HepG2 (cell line): ENCODE measurements around the gene RPTOR. TPM values are rescaled to one million over a fixed set of nuclear protein-coding genes. Genes with fewer than 3 reads are reported as not detected.

ENCODE experiments used
- ATAC-seq: fragments of 200-7000 bp; cut with Tn5 transposase; 3 replicates; pipeline ENCODE4 v1.9.1; 2020; ENCODE audit warnings: mild to moderate bottlenecking, moderate library complexity
- BruUV-seq: library from RNA; stranded (reverse); fragments of 400-500 nt; replicated peaks from 2 replicates; lab custom pipeline; 2021; lab: Mats Ljungman, UMichigan
- CTCF ChIA-PET: fragments of 300-600 bp; formaldehyde crosslinking; extraction: SDS; loops from one replicate; lab custom pipeline; 2021; ENCODE audit warnings: low total read pairs, inconsistent platforms, low intra/inter-chr PET ratio; lab: Yijun Ruan, JAX
- POLR2A ChIA-PET: fragments of 350-600 bp; sonication (Branson Sonifier 250); formaldehyde crosslinking; loops from one replicate; lab custom pipeline; 2020; ENCODE audit warnings: antibody characterized with exemption, inconsistent platforms; lab: Yijun Ruan, JAX
- DNase-seq: peaks from one replicate; pipeline ENCODE4 v3.0.0-alpha.2; 2015; ENCODE audit warnings: low spot score
- FAIRE-seq: peaks from 3 replicates; lab custom pipeline; 2011; peaks lifted over from hg19 to GRCh38; lab: Jason Lieb, UNC
- H2AFZ ChIP-seq: one replicate; pipeline ENCODE4 v1.6.1; 2011; ENCODE audit warnings: low read length, inconsistent platforms
- H3K27ac ChIP-seq: fragments of 300-600 bp; 3 replicates; pipeline ENCODE4 v1.8.0; 2011; ENCODE audit warnings: mixed run types, mild to moderate bottlenecking, mixed read lengths, low read length, inconsistent platforms; ENCODE audit not compliant: insufficient read depth; ENCODE audit errors: extremely low read length
- H3K27me3 ChIP-seq, 2 experiments: fragments of 200-600 bp in 1 of 2; 2 replicates in 1 of 2; 3 replicates in 1 of 2; pipeline versions ENCODE4 v1.6.0 to v1.8.0; 2011; ENCODE audit warnings: low read length in 2 of 2, mild to moderate bottlenecking in 2 of 2, moderate library complexity in 2 of 2, inconsistent platforms in 1 of 2; ENCODE audit not compliant: insufficient read depth in 2 of 2, control insufficient read depth in 1 of 2
- H3K36me3 ChIP-seq, 2 experiments: fragments of 200-600 bp in 1 of 2; replicated peaks in 1 of 2; 2 replicates in 1 of 2; 3 replicates in 1 of 2; pipeline versions ENCODE4 v1.5.1 to v1.8.0; 2011; ENCODE audit warnings: low read length in 2 of 2, inconsistent platforms in 1 of 2; ENCODE audit not compliant: insufficient read depth in 2 of 2, control insufficient read depth in 1 of 2
- H3K4me1 ChIP-seq: 2 replicates; pipeline ENCODE4 v1.5.1; 2012; ENCODE audit warnings: low read length, inconsistent platforms; ENCODE audit not compliant: insufficient read depth
- H3K4me2 ChIP-seq: 2 replicates; pipeline ENCODE4 v1.6.0; 2011; ENCODE audit warnings: low read depth, low read length, inconsistent platforms
- H3K4me3 ChIP-seq, 3 experiments: fragments of 200-600 bp in 1 of 3; sonication (generic), shearing (Covaris generic) in 1 of 3; replicated peaks in 1 of 3; 2 replicates each; pipeline ENCODE4 v1.5.1; 2011 to 2016; ENCODE audit warnings: low read length in 3 of 3, inconsistent platforms in 2 of 3, low read depth in 2 of 3, mild to moderate bottlenecking in 2 of 3, control low read depth in 1 of 3, mixed read lengths in 1 of 3; ENCODE audit not compliant: insufficient read depth in 1 of 3
- H3K79me2 ChIP-seq: one replicate; pipeline ENCODE4 v1.6.1; 2011; ENCODE audit warnings: low read length, inconsistent platforms; ENCODE audit not compliant: insufficient read depth
- H3K9ac ChIP-seq: 2 replicates; pipeline ENCODE4 v1.6.0; 2011; ENCODE audit warnings: mild to moderate bottlenecking, low read depth, low read length, inconsistent platforms; ENCODE audit not compliant: insufficient read depth
- H3K9me3 ChIP-seq: 2 replicates; pipeline ENCODE4 v1.5.1; 2012; ENCODE audit warnings: mild to moderate bottlenecking, low read length
- H4K20me1 ChIP-seq: 2 replicates; pipeline ENCODE4 v1.6.0; 2011; ENCODE audit warnings: inconsistent platforms, mild to moderate bottlenecking, low read length, moderate library complexity; ENCODE audit not compliant: insufficient read depth
- HDAC1 ChIP-seq: sonication (generic); formaldehyde crosslinking; IDR thresholded peaks from 2 replicates; pipeline ENCODE4 v1.5.1; 2020; ENCODE audit warnings: mild to moderate bottlenecking, missing genetic modification reagents
- HHEX ChIP-seq: IDR thresholded peaks from 2 replicates; pipeline ENCODE4 v1.6.1; 2016; ENCODE audit warnings: control low read depth
- KDM4B ChIP-seq: sonication (generic); formaldehyde crosslinking; IDR thresholded peaks from 2 replicates; pipeline ENCODE4 v1.4.0; 2020; ENCODE audit warnings: missing genetic modification reagents
- SIX1 ChIP-seq: sonication (generic); formaldehyde crosslinking; IDR thresholded peaks from 2 replicates; pipeline ENCODE4 v1.4.0; 2020; ENCODE audit warnings: missing genetic modification reagents, borderline replicate concordance
- U2AF2 ChIP-seq: fragments of 200-400 bp; formaldehyde crosslinking; IDR thresholded peaks from 2 replicates; pipeline ENCODE4 v1.6.1; 2017; ENCODE audit warnings: low read depth, mild to moderate bottlenecking, low read length
- ZHX2 ChIP-seq, 2 experiments: sonication (generic) in 1 of 2; formaldehyde crosslinking in 1 of 2; IDR thresholded peaks; 2 replicates each; pipeline versions ENCODE4 v1.6.1 to v1.9.0; 2014 to 2022; ENCODE audit warnings: antibody characterized with exemption in 1 of 2, borderline replicate concordance in 1 of 2, inconsistent platforms in 1 of 2, low read depth in 1 of 2, missing genetic modification reagents in 1 of 2
- WGBS: methylation state at CpG from one replicate; pipeline ENCODE4 v1.1.6; 2017; ENCODE audit warnings: low lambda C conversion rate; 5-methylcytosine and 5-hydroxymethylcytosine counted together
- in situ Hi-C: cut with HindIII; loops from 2 replicates; pipeline ENCODE4 v1.10.0; 2017; ENCODE audit warnings: low pct_unique_long_range_greater_than_20kb; ENCODE audit not compliant: extremely low pct_ligation_motif_present
- intact Hi-C: fragments of 100-400 bp; cut with micrococcal nuclease; formaldehyde crosslinking; loops from one replicate; pipeline ENCODE4 v1.10.0; 2022; ENCODE audit not compliant: unreplicated experiment
- polyA plus RNA-seq, 8 experiments: library from polyadenylated mRNA; depleted of rRNA in 3 of 8; stranded (reverse) in 7 of 8; unstranded in 1 of 8; fragments of >200 nt; fragmentation: Illumina TruSeq in 4 of 8; extraction: Trizol in 4 of 8; gene quantifications; 2 replicates each; pipeline versions ENCODE4 v1.2.1 to v1.2.3, GENCODE V29; 2011 to 2016; ENCODE audit warnings: low read depth in 4 of 8, missing spikeins in 1 of 8, mixed read lengths in 1 of 8; ENCODE audit not compliant: insufficient read depth in 1 of 8
- total RNA-seq, 5 experiments: library from RNA; depleted of rRNA; stranded (reverse); fragments of >200 nt; fragmentation: Illumina TruSeq; extraction: Trizol; gene quantifications; 2 replicates each; pipeline ENCODE4 v1.2.3, GENCODE V29; 2016; ENCODE audit warnings: low read depth in 1 of 5
- TF ChIP-seq, protein P1 (sequence below): sonication (generic); formaldehyde crosslinking; IDR thresholded peaks from 2 replicates; pipeline ENCODE4 v1.5.1; 2020; ENCODE audit warnings: mild to moderate bottlenecking, missing genetic modification reagents, moderate library complexity
- TF ChIP-seq, protein P2 (sequence below): IDR thresholded peaks from 2 replicates; pipeline ENCODE4 v1.6.1; 2012; ENCODE audit warnings: low read length, improper control_type of control experiment

The RPTOR gene
- total and polyA plus RNA-seq, 2 of the 13 experiments (the other 11 are each of a cell fraction or from before 2014, with no cell fraction given): 6.6 to 25.3 TPM

DNA sequence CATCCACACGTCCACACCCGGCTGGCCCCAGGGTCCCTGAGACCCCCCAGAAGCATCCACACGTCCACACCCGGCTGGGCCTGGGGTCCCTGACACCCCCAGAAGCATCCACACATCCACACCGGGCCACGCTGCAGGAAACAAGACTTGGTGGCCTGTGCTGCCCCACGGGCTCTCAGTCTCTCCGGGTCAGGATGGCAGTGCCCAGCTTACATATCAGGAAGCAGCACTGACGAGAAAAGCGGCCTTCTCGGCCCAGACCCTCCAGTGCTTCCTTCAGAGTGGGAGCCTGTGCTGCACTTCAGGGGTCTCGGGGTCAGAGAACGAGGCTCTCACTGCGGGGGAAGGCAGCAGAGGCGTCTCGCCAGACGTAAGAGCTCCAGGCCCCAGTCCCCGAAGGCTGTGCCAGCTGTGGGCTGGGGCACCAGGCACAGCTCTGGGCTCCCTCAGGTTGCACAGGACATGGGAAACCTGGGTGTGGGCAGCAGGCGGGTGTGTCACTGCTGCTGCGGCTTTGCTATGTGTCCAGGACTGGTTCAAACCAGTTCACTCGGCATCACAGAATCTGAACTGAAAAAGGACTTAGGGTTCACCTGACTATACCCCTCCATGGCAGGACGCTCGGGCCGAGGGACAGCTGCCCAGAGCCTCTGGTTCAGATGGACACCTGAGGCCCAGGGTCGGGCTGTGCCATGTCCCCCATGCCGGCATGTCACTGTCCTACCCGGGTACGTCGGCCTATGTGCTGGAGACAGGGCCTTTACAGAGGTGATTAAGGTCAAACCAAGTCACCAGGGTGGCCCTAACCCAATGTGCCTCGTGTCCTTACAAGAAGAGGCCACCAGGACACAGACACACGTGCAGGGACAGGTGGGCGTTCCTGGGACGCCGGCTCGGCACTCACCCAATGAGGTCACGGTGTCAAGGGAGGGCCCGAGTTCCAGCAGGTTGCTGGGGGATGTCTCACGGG lies 406.8 kb downstream of the RPTOR start:
- POLR2A ChIA-PET: no interaction called here
- H3K27me3 ChIP-seq: no peaks in the 10 kb centered on the region
- DNase-seq: no peak
- in situ Hi-C loops: no loop called here
- CTCF ChIA-PET: no interaction called here
- H3K9ac ChIP-seq: no peak overlapping the region
- peaks cover 19 to 36% of the 10 kb centered on the region in 2 experiments; a peak in 4 of 5 replicates for H3K36me3 ChIP-seq
- no peak; the same call in 2 of the 3 replicates for ATAC-seq
- no peaks in the 10 kb centered on the region for H3K79me2 ChIP-seq
- no peaks in the 10 kb centered on the region for H3K9me3 ChIP-seq
- no peak overlapping the region for H3K27ac ChIP-seq
- no peak overlapping the region for H3K4me3 ChIP-seq
- 97% methylated on average over 35 of the region's 38 CpGs for WGBS
- no peak overlapping the region for H3K4me2 ChIP-seq
- no TSS peak for BruUV-seq
- H4K20me1 ChIP-seq: no peaks in the 10 kb centered on the region
- H3K4me1 ChIP-seq: no peaks in the 10 kb centered on the region
- intact Hi-C loops: no loop called here
- no peak for FAIRE-seq
- H2AFZ ChIP-seq: no peak overlapping the region
- TF ChIP-seq HHEX (CRISPR knock-in tag): no peak
- TF ChIP-seq, protein P1, sequence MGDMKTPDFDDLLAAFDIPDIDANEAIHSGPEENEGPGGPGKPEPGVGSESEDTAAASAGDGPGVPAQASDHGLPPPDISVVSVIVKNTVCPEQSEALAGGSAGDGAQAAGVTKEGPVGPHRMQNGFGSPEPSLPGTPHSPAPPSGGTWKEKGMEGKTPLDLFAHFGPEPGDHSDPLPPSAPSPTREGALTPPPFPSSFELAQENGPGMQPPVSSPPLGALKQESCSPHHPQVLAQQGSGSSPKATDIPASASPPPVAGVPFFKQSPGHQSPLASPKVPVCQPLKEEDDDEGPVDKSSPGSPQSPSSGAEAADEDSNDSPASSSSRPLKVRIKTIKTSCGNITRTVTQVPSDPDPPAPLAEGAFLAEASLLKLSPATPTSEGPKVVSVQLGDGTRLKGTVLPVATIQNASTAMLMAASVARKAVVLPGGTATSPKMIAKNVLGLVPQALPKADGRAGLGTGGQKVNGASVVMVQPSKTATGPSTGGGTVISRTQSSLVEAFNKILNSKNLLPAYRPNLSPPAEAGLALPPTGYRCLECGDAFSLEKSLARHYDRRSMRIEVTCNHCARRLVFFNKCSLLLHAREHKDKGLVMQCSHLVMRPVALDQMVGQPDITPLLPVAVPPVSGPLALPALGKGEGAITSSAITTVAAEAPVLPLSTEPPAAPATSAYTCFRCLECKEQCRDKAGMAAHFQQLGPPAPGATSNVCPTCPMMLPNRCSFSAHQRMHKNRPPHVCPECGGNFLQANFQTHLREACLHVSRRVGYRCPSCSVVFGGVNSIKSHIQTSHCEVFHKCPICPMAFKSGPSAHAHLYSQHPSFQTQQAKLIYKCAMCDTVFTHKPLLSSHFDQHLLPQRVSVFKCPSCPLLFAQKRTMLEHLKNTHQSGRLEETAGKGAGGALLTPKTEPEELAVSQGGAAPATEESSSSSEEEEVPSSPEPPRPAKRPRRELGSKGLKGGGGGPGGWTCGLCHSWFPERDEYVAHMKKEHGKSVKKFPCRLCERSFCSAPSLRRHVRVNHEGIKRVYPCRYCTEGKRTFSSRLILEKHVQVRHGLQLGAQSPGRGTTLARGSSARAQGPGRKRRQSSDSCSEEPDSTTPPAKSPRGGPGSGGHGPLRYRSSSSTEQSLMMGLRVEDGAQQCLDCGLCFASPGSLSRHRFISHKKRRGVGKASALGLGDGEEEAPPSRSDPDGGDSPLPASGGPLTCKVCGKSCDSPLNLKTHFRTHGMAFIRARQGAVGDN (CRISPR knock-in tag): 0 out of 2 replicates have a peak, but pooled peaks have one; percentile 8
- no peak for TF ChIP-seq ZHX2 (IDR thresholded peaks at IDR 0.05; ENCODE audit: low read depth)
- TF ChIP-seq ZHX2 (CRISPR knock-in tag; IDR thresholded peaks at IDR 0.05; ENCODE audit: borderline replicate concordance): no peak
- TF ChIP-seq, protein P2, sequence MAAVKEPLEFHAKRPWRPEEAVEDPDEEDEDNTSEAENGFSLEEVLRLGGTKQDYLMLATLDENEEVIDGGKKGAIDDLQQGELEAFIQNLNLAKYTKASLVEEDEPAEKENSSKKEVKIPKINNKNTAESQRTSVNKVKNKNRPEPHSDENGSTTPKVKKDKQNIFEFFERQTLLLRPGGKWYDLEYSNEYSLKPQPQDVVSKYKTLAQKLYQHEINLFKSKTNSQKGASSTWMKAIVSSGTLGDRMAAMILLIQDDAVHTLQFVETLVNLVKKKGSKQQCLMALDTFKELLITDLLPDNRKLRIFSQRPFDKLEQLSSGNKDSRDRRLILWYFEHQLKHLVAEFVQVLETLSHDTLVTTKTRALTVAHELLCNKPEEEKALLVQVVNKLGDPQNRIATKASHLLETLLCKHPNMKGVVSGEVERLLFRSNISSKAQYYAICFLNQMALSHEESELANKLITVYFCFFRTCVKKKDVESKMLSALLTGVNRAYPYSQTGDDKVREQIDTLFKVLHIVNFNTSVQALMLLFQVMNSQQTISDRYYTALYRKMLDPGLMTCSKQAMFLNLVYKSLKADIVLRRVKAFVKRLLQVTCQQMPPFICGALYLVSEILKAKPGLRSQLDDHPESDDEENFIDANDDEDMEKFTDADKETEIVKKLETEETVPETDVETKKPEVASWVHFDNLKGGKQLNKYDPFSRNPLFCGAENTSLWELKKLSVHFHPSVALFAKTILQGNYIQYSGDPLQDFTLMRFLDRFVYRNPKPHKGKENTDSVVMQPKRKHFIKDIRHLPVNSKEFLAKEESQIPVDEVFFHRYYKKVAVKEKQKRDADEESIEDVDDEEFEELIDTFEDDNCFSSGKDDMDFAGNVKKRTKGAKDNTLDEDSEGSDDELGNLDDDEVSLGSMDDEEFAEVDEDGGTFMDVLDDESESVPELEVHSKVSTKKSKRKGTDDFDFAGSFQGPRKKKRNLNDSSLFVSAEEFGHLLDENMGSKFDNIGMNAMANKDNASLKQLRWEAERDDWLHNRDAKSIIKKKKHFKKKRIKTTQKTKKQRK: no peak
- TF ChIP-seq SIX1: no peak
- no peak for TF ChIP-seq KDM4B (CRISPR knock-in tag)
- TF ChIP-seq HDAC1: no peak
- TF ChIP-seq U2AF2: no peak
